Measurements from ENCODE around the gene CTR9. TPM values are rescaled to one million over a fixed set of nuclear protein-coding genes. Genes with fewer than 3 reads are reported as not detected.

CTR9 gene
- polyA plus RNA-seq, 1 of the 3 experiments (the other 2 are of a cell fraction) = 10.1 TPM

GRCh38 chr11:10742460-10743208, 8.4 kb upstream of the CTR9 start (continued):
- TF ChIP-seq TEAD4 (IDR thresholded peaks at IDR 0.05; ENCODE audit: borderline replicate concordance, insufficient read depth) (no peak), GATA2 (CRISPR knock-in tag; IDR thresholded peaks at IDR 0.05) (peak; percentile 97), SIN3A (IDR thresholded peaks at IDR 0.05; ENCODE audit: borderline replicate concordance, low read depth, low read length) (peak; percentile 71; the same call in 1 of the 2 replicates), CHD2 (IDR thresholded peaks at IDR 0.05; ENCODE audit: low read length, partially characterized antibody) (peak; percentile 36), MXI1 (IDR thresholded peaks at IDR 0.05; ENCODE audit: low read depth, low read length) (peak; percentile 83; the same call in 1 of the 2 replicates), MAX (IDR thresholded peaks at IDR 0.05; ENCODE audit: low read depth) (peak; percentile 71; the same call in 1 of the 2 replicates), ZBTB33 (IDR thresholded peaks at IDR 0.05; ENCODE audit: borderline replicate concordance, low read depth) (no peak), RFX5 (IDR thresholded peaks at IDR 0.05; ENCODE audit: low read length) (no peak)

- Histone ChIP-seq H4K20me1 (ENCODE audit: insufficient read depth) (no peaks in the 10 kb centered on the region), H3F3A (replicated peaks; ENCODE audit: insufficient read depth) (peaks cover 12% of the 10 kb centered on the region), H3K9me3 (no peaks in the 10 kb centered on the region), H3K27me3 (ENCODE audit: insufficient read depth) (no peaks in the 10 kb centered on the region), H3K9me2 (no peaks in the 10 kb centered on the region), H3K27ac (ENCODE audit: low read depth in 2 of 2, low read length in 1 of 2) (peak overlapping the region in 1 of 2 experiments; percentile 92; a peak in 3 of 4 replicates), H2AFZ (ENCODE audit: low read depth) (no peak overlapping the region), H3K9ac (no peak overlapping the region), H3K79me2 (ENCODE audit: insufficient read depth) (no peaks in the 10 kb centered on the region), H3K4me2 (no peak overlapping the region), H3K4me3 (ENCODE audit: low read depth in 2 of 2, low read length in 1 of 2) (no peak overlapping the region), H3K36me3 (replicated peaks in 1 of 2; ENCODE audit: control insufficient read depth in 1 of 2, insufficient read depth in 2 of 2, low read length in 1 of 2) (no peaks in the 10 kb centered on the region), H3K4me1 (ENCODE audit: control insufficient read depth in 1 of 2, insufficient read depth in 2 of 2, low read depth in 1 of 2, low read length in 1 of 2) (peaks cover 9 to 21% of the 10 kb centered on the region in 2 experiments; a peak in 3 of 4 replicates)
- WGBS (ENCODE audit: low lambda C conversion rate) = 86% methylated on average over 13 of the region's 13 CpGs
- no peak for DNase-seq
- POLR2A ChIA-PET = no interaction called here
- TF ChIP-seq YY1 (IDR thresholded peaks at IDR 0.05; ENCODE audit: low read depth) (no peak), PBX3 (IDR thresholded peaks at IDR 0.05) (no peak), RXRA (IDR thresholded peaks at IDR 0.05; ENCODE audit: borderline replicate concordance, low read depth) (no peak)
- CTCF ChIA-PET = no interaction called here
Measured at GRCh38 chr11:10743354-10744000, 7.6 kb upstream of the CTR9 start.

Data from SK-N-SH (cell line).